HepG2 (cell line): Measurements from ENCODE around the gene EVI5. TPM values are rescaled to one million over a fixed set of nuclear protein-coding genes. Genes with fewer than 3 reads are reported as not detected.

Experiments
- ATAC-seq: fragments of 200-7000 bp; cut with Tn5 transposase; 3 replicates; pipeline ENCODE4 v1.9.1; 2020; ENCODE audit warnings: mild to moderate bottlenecking, moderate library complexity
- BruUV-seq: library from RNA; stranded (reverse); fragments of 400-500 nt; replicated peaks from 2 replicates; lab custom pipeline; 2021; lab: Mats Ljungman, UMichigan
- CTCF ChIA-PET: fragments of 300-600 bp; formaldehyde crosslinking; extraction: SDS; loops from one replicate; lab custom pipeline; 2021; ENCODE audit warnings: low total read pairs, inconsistent platforms, low intra/inter-chr PET ratio; lab: Yijun Ruan, JAX
- POLR2A ChIA-PET: fragments of 350-600 bp; sonication (Branson Sonifier 250); formaldehyde crosslinking; loops from one replicate; lab custom pipeline; 2020; ENCODE audit warnings: antibody characterized with exemption, inconsistent platforms; lab: Yijun Ruan, JAX
- DNase-seq: peaks from one replicate; pipeline ENCODE4 v3.0.0-alpha.2; 2015; ENCODE audit warnings: low spot score
- FAIRE-seq: peaks from 3 replicates; lab custom pipeline; 2011; peaks lifted over from hg19 to GRCh38; lab: Jason Lieb, UNC
- H2AFZ ChIP-seq: one replicate; pipeline ENCODE4 v1.6.1; 2011; ENCODE audit warnings: low read length, inconsistent platforms
- H3K27ac ChIP-seq: fragments of 300-600 bp; 3 replicates; pipeline ENCODE4 v1.8.0; 2011; ENCODE audit warnings: mixed run types, mild to moderate bottlenecking, mixed read lengths, low read length, inconsistent platforms; ENCODE audit not compliant: insufficient read depth; ENCODE audit errors: extremely low read length
- H3K27me3 ChIP-seq, 2 experiments: fragments of 200-600 bp in 1 of 2; 2 replicates in 1 of 2; 3 replicates in 1 of 2; pipeline versions ENCODE4 v1.6.0 to v1.8.0; 2011; ENCODE audit warnings: low read length in 2 of 2, mild to moderate bottlenecking in 2 of 2, moderate library complexity in 2 of 2, inconsistent platforms in 1 of 2; ENCODE audit not compliant: insufficient read depth in 2 of 2, control insufficient read depth in 1 of 2
- H3K36me3 ChIP-seq, 2 experiments: fragments of 200-600 bp in 1 of 2; replicated peaks in 1 of 2; 2 replicates in 1 of 2; 3 replicates in 1 of 2; pipeline versions ENCODE4 v1.5.1 to v1.8.0; 2011; ENCODE audit warnings: low read length in 2 of 2, inconsistent platforms in 1 of 2; ENCODE audit not compliant: insufficient read depth in 2 of 2, control insufficient read depth in 1 of 2
- H3K4me1 ChIP-seq: 2 replicates; pipeline ENCODE4 v1.5.1; 2012; ENCODE audit warnings: low read length, inconsistent platforms; ENCODE audit not compliant: insufficient read depth
- H3K4me2 ChIP-seq: 2 replicates; pipeline ENCODE4 v1.6.0; 2011; ENCODE audit warnings: low read depth, low read length, inconsistent platforms
- H3K4me3 ChIP-seq, 3 experiments: fragments of 200-600 bp in 1 of 3; sonication (generic), shearing (Covaris generic) in 1 of 3; replicated peaks in 1 of 3; 2 replicates each; pipeline ENCODE4 v1.5.1; 2011 to 2016; ENCODE audit warnings: low read length in 3 of 3, inconsistent platforms in 2 of 3, low read depth in 2 of 3, mild to moderate bottlenecking in 2 of 3, control low read depth in 1 of 3, mixed read lengths in 1 of 3; ENCODE audit not compliant: insufficient read depth in 1 of 3
- H3K79me2 ChIP-seq: one replicate; pipeline ENCODE4 v1.6.1; 2011; ENCODE audit warnings: low read length, inconsistent platforms; ENCODE audit not compliant: insufficient read depth
- H3K9ac ChIP-seq: 2 replicates; pipeline ENCODE4 v1.6.0; 2011; ENCODE audit warnings: mild to moderate bottlenecking, low read depth, low read length, inconsistent platforms; ENCODE audit not compliant: insufficient read depth
- H3K9me3 ChIP-seq: 2 replicates; pipeline ENCODE4 v1.5.1; 2012; ENCODE audit warnings: mild to moderate bottlenecking, low read length
- H4K20me1 ChIP-seq: 2 replicates; pipeline ENCODE4 v1.6.0; 2011; ENCODE audit warnings: inconsistent platforms, mild to moderate bottlenecking, low read length, moderate library complexity; ENCODE audit not compliant: insufficient read depth
- IRF2 ChIP-seq: IDR thresholded peaks from 2 replicates; pipeline ENCODE4 v1.6.1; 2018; ENCODE audit warnings: missing genetic modification reagents, missing compliant biosample characterization
- NFYC ChIP-seq: IDR thresholded peaks from 2 replicates; pipeline ENCODE4 v1.6.1; 2016; ENCODE audit warnings: missing genetic modification reagents, missing compliant biosample characterization
- NKX3-1 ChIP-seq: sonication (generic); formaldehyde crosslinking; IDR thresholded peaks from 2 replicates; pipeline ENCODE4 v1.5.0; 2020; ENCODE audit warnings: missing genetic modification reagents
- RFX1 ChIP-seq: fragments of 450-650 bp; IDR thresholded peaks from 2 replicates; pipeline ENCODE4 v1.6.1; 2017
- SNAPC2 ChIP-seq: sonication (generic); formaldehyde crosslinking; IDR thresholded peaks from 2 replicates; pipeline ENCODE4 v1.8.1; 2022; ENCODE audit warnings: mild to moderate bottlenecking, missing genetic modification reagents
- ZNF101 ChIP-seq: sonication (generic); formaldehyde crosslinking; IDR thresholded peaks from 2 replicates; pipeline ENCODE4 v1.4.0; 2020; ENCODE audit warnings: mild to moderate bottlenecking, low read depth, missing genetic modification reagents, borderline replicate concordance
- ZNF121 ChIP-seq: sonication (generic); formaldehyde crosslinking; IDR thresholded peaks from 2 replicates; pipeline ENCODE4 v1.5.0; 2020; ENCODE audit warnings: mild to moderate bottlenecking, missing genetic modification reagents
- ZNF282 ChIP-seq: fragments of 450-650 bp; IDR thresholded peaks from 2 replicates; pipeline ENCODE4 v1.6.1; 2018; ENCODE audit not compliant: partially characterized antibody
- ZNF382 ChIP-seq: sonication (generic); formaldehyde crosslinking; IDR thresholded peaks from 2 replicates; pipeline ENCODE4 v1.5.0; 2020; ENCODE audit warnings: missing genetic modification reagents, mild to moderate bottlenecking, borderline replicate concordance
- ZNF564 ChIP-seq: sonication (generic); formaldehyde crosslinking; IDR thresholded peaks from 2 replicates; pipeline ENCODE4 v1.8.1; 2023; ENCODE audit warnings: mild to moderate bottlenecking, missing genetic modification reagents
- ZNF577 ChIP-seq: sonication (generic); formaldehyde crosslinking; IDR thresholded peaks from 2 replicates; pipeline ENCODE4 v1.4.0; 2020; ENCODE audit warnings: mild to moderate bottlenecking, low read depth, missing genetic modification reagents, borderline replicate concordance
- ZNF746 ChIP-seq: sonication (generic); formaldehyde crosslinking; IDR thresholded peaks from 2 replicates; pipeline ENCODE4 v1.8.0; 2022; ENCODE audit warnings: mild to moderate bottlenecking, missing genetic modification reagents
- WGBS: methylation state at CpG from one replicate; pipeline ENCODE4 v1.1.6; 2017; ENCODE audit warnings: low lambda C conversion rate; 5-methylcytosine and 5-hydroxymethylcytosine counted together
- in situ Hi-C: cut with HindIII; loops from 2 replicates; pipeline ENCODE4 v1.10.0; 2017; ENCODE audit warnings: low pct_unique_long_range_greater_than_20kb; ENCODE audit not compliant: extremely low pct_ligation_motif_present
- intact Hi-C: fragments of 100-400 bp; cut with micrococcal nuclease; formaldehyde crosslinking; loops from one replicate; pipeline ENCODE4 v1.10.0; 2022; ENCODE audit not compliant: unreplicated experiment
- polyA plus RNA-seq, 8 experiments: library from polyadenylated mRNA; depleted of rRNA in 3 of 8; stranded (reverse) in 7 of 8; unstranded in 1 of 8; fragments of >200 nt; fragmentation: Illumina TruSeq in 4 of 8; extraction: Trizol in 4 of 8; gene quantifications; 2 replicates each; pipeline versions ENCODE4 v1.2.1 to v1.2.3, GENCODE V29; 2011 to 2016; ENCODE audit warnings: low read depth in 4 of 8, missing spikeins in 1 of 8, mixed read lengths in 1 of 8; ENCODE audit not compliant: insufficient read depth in 1 of 8
- total RNA-seq, 5 experiments: library from RNA; depleted of rRNA; stranded (reverse); fragments of >200 nt; fragmentation: Illumina TruSeq; extraction: Trizol; gene quantifications; 2 replicates each; pipeline ENCODE4 v1.2.3, GENCODE V29; 2016; ENCODE audit warnings: low read depth in 1 of 5
- TF ChIP-seq, protein P1 (sequence below): sonication (generic); formaldehyde crosslinking; IDR thresholded peaks from 2 replicates; pipeline ENCODE4 v1.5.1; 2020; ENCODE audit warnings: missing genetic modification reagents, mild to moderate bottlenecking, borderline replicate concordance
- TF ChIP-seq, protein P2 (sequence below): sonication (generic); formaldehyde crosslinking; IDR thresholded peaks from 2 replicates; pipeline ENCODE4 v1.4.0; 2020; ENCODE audit warnings: missing genetic modification reagents
- TF ChIP-seq, protein P3 (sequence below): sonication (generic); formaldehyde crosslinking; conservative IDR thresholded peaks from 2 replicates; pipeline ENCODE4 v1.8.1; 2023; ENCODE audit warnings: missing genetic modification reagents

Gene EVI5
- total and polyA plus RNA-seq, 2 of the 13 experiments (the other 11 are each of a cell fraction or from before 2014, with no cell fraction given) = 4.0 to 12.6 TPM

DNA sequence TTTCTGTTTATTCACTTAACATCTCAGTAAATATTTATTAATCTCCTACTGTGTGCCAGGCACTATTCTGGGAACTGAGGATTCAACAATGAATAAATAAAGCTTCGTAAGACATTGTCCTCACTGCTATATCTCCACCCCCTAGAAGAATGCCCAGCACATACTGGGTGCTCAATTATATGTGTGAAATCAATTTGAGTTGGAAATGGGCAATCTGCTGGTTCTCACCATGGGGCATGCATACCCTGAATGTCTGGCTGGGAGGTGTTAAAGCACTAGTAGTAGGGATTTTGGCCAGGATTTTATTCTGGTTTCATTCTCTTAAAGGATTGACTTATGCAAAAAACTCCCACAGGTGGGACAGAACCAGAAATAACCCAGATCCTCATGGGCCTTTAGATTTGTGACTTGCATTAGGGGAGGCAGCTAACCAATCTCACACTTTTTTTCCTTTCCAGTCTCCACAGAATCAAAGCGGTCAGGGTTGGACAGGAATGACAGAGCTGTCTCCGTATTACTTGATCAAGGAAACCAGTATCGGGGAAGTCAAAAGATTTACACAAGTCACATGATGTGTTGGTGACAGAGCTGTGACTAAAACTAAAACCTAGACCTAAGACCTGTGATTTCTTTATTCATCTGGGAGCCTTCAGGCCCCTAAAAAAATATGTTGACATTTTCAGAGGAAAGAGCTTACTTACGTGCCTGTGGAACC, 311.0 kb downstream of the EVI5 start:
- in situ Hi-C loops = no loop called here
- H3K9ac ChIP-seq = no peak overlapping the region
- ChIA-PET POLR2A (no interaction called here), CTCF (no interaction called here)
- no peaks in the 10 kb centered on the region for H3K27me3 ChIP-seq
- ATAC-seq (no peak), FAIRE-seq (no peak), DNase-seq (no peak)
- no peaks in the 10 kb centered on the region for H4K20me1 ChIP-seq
- no peak overlapping the region for H3K4me2 ChIP-seq
- no peak overlapping the region for H2AFZ ChIP-seq
- H3K36me3 ChIP-seq = peaks cover 0 to 23% of the 10 kb centered on the region in 2 experiments; a peak in 4 of 5 replicates
- no peak overlapping the region for H3K4me3 ChIP-seq
- WGBS = 98% methylated on average over 5 of the region's 5 CpGs
- intact Hi-C loops = no loop called here
- H3K9me3 ChIP-seq = no peaks in the 10 kb centered on the region
- H3K27ac ChIP-seq = no peak overlapping the region
- BruUV-seq = no TSS peak
- no peak for TF ChIP-seq NKX3-1 (CRISPR knock-in tag)
- TF ChIP-seq ZNF564 (CRISPR knock-in tag) = no peak
- TF ChIP-seq ZNF282 = no peak
- no peak for TF ChIP-seq ZNF121 (CRISPR knock-in tag)
- no peak for TF ChIP-seq ZNF746 (CRISPR knock-in tag)
- no peak for TF ChIP-seq RFX1
- TF ChIP-seq ZNF101 (CRISPR knock-in tag) = no peak
- no peak for TF ChIP-seq NFYC (CRISPR knock-in tag)
- TF ChIP-seq, protein P1, sequence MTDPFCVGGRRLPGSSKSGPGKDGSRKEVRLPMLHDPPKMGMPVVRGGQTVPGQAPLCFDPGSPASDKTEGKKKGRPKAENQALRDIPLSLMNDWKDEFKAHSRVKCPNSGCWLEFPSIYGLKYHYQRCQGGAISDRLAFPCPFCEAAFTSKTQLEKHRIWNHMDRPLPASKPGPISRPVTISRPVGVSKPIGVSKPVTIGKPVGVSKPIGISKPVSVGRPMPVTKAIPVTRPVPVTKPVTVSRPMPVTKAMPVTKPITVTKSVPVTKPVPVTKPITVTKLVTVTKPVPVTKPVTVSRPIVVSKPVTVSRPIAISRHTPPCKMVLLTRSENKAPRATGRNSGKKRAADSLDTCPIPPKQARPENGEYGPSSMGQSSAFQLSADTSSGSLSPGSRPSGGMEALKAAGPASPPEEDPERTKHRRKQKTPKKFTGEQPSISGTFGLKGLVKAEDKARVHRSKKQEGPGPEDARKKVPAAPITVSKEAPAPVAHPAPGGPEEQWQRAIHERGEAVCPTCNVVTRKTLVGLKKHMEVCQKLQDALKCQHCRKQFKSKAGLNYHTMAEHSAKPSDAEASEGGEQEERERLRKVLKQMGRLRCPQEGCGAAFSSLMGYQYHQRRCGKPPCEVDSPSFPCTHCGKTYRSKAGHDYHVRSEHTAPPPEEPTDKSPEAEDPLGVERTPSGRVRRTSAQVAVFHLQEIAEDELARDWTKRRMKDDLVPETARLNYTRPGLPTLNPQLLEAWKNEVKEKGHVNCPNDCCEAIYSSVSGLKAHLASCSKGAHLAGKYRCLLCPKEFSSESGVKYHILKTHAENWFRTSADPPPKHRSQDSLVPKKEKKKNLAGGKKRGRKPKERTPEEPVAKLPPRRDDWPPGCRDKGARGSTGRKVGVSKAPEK (CRISPR knock-in tag) = no peak
- TF ChIP-seq, protein P2, sequence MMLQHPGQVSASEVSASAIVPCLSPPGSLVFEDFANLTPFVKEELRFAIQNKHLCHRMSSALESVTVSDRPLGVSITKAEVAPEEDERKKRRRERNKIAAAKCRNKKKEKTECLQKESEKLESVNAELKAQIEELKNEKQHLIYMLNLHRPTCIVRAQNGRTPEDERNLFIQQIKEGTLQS = no peak
- TF ChIP-seq IRF2 (CRISPR knock-in tag) = no peak
- TF ChIP-seq ZNF382 (CRISPR knock-in tag) = no peak
- no peak for TF ChIP-seq ZNF577 (CRISPR knock-in tag)
- TF ChIP-seq SNAPC2 = no peak
- TF ChIP-seq, protein P3, sequence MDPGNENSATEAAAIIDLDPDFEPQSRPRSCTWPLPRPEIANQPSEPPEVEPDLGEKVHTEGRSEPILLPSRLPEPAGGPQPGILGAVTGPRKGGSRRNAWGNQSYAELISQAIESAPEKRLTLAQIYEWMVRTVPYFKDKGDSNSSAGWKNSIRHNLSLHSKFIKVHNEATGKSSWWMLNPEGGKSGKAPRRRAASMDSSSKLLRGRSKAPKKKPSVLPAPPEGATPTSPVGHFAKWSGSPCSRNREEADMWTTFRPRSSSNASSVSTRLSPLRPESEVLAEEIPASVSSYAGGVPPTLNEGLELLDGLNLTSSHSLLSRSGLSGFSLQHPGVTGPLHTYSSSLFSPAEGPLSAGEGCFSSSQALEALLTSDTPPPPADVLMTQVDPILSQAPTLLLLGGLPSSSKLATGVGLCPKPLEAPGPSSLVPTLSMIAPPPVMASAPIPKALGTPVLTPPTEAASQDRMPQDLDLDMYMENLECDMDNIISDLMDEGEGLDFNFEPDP (CRISPR knock-in tag) = no peak
- H3K79me2 ChIP-seq = no peaks in the 10 kb centered on the region
- H3K4me1 ChIP-seq = no peaks in the 10 kb centered on the region
